ENCODE results near the gene USP49.
A peak's percentile ranks its signal among the peaks of the same experiment; 100 is the strongest.

Gene USP49

GRCh38 chr6:41874741-41875140 is 20.4 kb downstream of the USP49 start:
- no peak for DNase-seq (ENCODE audit: low spot score)

GRCh38 chr6:41872147-41872546 is 23.0 kb downstream of the USP49 start:
- DNase-seq (ENCODE audit: low spot score), result no peak

DNA sequence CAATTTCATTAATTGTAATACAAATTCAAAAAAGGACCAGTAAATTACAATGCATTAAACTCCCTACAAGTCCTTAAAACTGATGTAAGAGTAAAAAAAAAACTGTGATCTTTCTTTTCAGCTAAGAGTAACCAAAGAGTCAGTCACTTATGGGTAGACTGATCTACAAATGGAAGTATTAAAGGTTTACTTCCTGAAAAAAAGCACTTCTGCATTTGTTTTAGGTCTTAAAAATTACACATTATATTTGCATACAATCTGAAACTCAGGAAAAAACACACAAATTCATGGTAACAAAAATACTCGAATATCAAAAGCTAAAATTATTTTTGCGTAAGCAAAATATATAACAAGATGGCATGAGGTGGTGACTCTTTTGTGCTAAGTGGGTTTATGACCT is 23.5 kb downstream of the USP49 start:
- no peak for DNase-seq (ENCODE audit: low spot score)

- no peak for DNase-seq (ENCODE audit: low spot score)
These were observed 35.8 kb downstream of the USP49 start for GRCh38 chr6:41859356-41859755.

GRCh38 chr6:41858703-41859102 is 36.5 kb downstream of the USP49 start:
- no peak for DNase-seq (ENCODE audit: low spot score)

DNA sequence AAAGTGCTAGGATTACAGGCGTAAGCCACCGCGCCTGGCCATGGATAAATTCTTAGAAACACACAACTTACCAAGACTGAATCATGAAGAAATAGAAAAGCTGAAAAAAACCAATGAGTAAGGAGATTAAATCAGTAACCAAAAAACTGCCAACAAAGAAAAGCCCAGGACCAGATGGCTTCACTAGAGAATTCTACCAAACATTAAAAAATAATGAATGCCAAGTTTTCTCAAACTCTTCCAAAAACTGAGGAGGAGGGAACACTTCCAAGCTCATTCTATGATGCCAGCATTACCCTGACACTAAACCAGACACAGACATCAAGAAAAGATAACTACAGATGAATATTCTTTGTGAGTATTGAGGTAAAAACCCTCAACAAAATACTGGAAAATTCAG is 44.3 kb downstream of the USP49 start:
- no peak for DNase-seq (ENCODE audit: low spot score)

- DNase-seq (ENCODE audit: low spot score), result peak; percentile 99
These were observed 48.4 kb downstream of the USP49 start for GRCh38 chr6:41846666-41847237.

DNA sequence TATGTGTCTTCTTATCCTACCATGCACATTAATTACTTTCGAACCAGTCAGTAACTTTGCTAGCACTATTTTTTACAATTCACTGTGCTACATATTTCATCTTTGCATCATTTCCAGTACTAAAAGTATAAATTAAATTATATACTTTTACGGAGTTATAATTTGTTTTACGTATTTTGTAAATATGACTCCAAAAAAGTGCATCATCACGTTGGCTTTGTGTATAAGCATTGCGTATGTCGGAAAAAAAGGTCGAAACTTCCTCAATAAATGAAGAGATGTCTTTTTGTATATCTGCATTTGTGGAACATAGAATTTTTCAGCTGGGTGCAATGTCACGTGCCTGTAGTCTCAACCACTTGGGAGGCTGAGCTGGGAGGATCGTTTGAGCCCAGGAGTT is 52.0 kb downstream of the USP49 start:
- no peak for DNase-seq (ENCODE audit: low spot score)

DNA sequence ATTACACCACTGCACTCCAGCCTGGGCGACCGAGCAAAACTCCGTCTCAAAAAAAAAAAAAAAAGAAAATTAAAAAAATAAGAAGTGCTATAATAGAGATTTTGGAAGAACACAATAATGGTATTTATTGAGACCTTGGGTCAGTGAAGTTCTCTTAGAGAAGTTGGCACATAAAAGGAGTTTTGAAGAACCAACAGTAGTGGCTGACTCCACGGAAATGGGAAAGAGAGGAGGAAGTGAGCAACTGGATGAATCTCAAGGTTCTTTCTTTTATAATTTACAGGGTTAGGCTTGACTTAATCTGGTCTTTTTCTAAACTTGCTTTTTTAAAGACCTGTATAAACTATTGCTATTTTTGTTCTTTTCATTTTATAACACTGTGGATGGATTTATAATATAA is 54.8 kb downstream of the USP49 start:
- no peak for DNase-seq (ENCODE audit: low spot score)

GRCh38 chr6:41836660-41837052 is 58.5 kb downstream of the USP49 start:
- no peak for DNase-seq (ENCODE audit: low spot score)

GRCh38 chr6:41836022-41836659 is 59.0 kb downstream of the USP49 start:
- DNase-seq (ENCODE audit: low spot score), result no peak

GRCh38 chr6:41832263-41832662 is 62.9 kb downstream of the USP49 start:
- no peak for DNase-seq (ENCODE audit: low spot score)

- no peak for DNase-seq (ENCODE audit: low spot score)
These were observed 68.7 kb downstream of the USP49 start for GRCh38 chr6:41826343-41827022.

DNA sequence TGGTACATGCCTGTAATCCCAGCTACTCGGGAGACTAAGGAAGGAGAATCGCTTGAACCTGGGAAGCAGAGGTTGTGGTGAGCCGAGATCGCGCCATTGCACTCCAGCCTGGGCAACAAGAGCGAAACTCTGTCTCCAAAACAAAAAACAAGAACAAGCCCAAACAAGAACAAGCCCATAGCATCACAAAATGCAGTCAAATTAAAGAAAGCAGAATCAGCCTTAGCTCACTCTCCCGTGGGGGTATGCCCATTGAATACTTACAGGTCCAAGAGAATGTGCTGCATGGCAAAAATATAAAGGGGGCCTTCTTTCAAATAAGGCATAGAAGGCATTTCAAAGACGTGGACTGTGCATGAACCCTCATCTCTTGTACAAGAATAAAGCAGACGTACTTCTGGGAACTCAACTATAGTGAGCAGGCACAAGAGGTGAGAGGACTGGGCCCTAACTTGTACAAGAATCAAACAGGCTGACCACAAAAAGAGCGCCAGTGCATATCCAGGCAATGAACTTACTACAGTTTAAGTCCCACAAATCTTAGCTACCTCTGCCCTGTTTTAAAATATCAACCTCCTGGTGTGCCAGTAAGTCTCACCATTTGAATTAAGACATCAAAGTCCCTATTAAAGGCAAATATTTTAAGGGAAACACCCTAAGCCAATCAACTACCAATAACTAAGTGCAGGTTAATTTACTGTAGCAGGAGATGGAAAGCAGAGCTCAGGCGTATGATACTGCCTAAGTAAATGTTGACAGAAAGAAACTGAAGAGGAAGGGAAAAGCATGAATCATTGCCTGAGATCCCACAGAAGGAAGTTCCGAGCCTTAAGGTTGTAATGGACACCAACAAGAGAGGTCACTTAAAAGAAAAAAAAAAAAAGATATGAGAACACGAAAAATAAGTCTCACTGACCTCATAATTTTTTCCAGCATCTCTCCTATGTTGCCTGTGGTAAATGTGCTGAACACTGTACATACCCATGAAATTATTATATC is 70.3 kb downstream of the USP49 start:
- DNase-seq (ENCODE audit: low spot score), result peak; percentile 18

DNA sequence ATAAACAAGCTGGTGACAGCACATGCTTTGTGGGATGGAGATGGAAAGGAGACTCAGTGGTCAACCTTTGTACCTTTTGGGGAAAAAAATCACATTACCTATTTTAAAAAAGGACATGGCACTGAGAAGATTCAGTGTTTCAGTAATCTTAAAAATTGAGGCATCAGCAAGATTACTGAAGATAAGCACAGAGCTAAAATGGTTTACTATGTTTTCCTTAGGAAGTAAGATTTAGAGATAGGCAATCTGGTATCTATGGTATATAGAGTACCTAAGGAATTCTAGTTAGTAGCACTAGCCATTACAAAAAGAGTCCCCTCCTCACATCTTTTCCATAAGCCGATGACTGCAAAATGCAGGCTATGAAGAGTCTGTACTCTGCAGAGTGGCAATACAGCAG is 72.0 kb downstream of the USP49 start:
- no peak for DNase-seq (ENCODE audit: low spot score)

DNA sequence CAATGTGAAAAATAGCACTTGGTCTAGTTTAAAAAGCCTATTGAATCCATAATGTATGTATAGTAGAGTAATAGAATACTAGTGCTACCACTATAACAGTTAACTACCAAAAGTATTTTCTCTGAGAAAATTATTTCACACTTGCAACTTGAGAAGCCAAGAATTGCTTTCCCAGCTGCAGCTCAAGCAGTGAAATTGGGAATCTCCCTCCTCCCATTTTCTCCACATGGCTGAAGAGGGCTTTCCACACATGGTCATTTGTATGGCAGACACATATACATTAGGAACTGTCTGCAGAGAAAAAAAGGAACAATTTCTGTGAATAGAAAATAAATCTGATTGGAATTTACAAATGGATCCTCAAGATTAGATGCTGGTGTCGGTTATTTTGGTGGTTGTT is 73.2 kb downstream of the USP49 start:
- no peak for DNase-seq (ENCODE audit: low spot score)

DNA sequence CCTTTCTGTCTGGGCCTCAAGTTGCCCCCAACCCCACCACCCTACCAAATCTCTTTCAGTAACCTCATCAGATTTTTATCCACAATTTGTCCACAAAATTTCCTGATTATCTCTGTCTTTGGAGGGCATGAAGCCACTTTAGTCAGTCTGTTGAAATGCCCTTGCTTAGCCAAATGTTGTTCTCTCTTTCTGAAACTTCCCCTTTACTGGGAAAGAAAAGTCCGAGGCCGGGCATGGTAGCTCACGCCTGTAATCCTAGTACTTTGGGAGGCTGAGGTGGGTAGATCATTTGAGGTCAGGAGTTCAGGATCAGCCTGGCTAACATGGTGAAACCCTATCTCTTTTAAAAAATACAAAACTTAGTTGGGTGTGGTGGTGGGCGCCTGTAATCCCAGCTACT is 73.9 kb downstream of the USP49 start:
- DNase-seq (ENCODE audit: low spot score), result no peak

DNA sequence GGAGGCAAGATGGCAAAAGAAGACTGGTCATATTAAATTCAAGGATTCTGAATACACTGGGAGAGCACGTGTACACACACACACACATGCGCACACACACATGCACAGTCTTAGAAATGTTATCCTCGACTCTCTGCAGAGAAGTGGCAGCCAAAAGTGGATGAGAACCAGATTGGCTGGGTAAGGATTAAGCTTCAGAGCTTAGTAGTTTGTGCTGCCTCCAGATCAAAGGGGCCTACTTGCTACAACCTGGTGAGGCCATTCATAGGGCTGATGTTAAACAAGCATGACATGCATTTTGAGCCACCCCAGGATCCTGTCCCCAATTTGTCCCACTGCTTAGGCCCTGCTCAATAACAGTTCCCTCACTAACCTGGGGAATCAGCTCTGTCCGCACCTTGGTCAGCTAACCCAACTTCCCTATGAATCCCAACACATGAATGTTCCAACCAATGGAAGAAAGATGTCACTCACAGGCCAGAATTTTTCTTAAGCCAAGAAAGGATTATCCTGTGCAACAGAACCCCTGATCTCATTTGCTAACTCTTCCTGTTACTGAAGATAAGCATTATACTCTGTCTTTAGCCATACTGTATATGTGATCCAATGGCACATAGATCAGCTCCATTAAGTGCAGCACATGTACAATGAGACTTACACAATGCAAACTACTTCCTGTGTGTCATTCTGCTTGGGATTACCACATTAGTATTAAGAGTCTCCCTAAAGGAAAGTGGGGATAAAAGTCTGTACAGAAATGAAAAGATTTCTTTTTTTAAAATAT is 76.7 kb downstream of the USP49 start:
- DNase-seq (ENCODE audit: low spot score), result peak; percentile 57

DNA sequence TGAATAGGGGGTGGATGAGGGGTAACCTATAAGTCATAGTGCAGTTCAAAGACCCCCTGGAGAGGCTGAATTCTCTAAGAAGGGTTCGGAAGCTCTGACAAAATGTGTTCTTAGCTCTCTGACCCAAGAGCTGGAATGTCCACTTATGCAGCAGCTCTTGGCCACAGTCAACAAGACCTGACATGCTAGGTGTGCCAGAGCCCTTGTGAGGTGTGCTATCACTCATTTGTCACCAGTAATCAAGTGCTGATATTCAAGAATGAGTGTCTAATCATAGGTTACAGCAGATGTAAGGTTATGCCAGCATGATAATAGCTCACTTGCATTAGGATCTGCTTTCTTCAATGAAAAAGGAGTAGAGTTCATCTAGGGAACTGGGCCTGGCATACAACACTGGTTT is 79.6 kb downstream of the USP49 start:
- no peak for DNase-seq (ENCODE audit: low spot score)

GRCh38 chr6:41814629-41815028 is 80.5 kb downstream of the USP49 start:
- no peak for DNase-seq (ENCODE audit: low spot score)

GRCh38 chr6:41813956-41814355 is 81.2 kb downstream of the USP49 start:
- DNase-seq (ENCODE audit: low spot score), result no peak

- DNase-seq (ENCODE audit: low spot score), result no peak
These were observed 81.7 kb downstream of the USP49 start for GRCh38 chr6:41813469-41813868.

All from kidney capillary endothelial cell (primary cell).